Stimulated activated CD8-positive, alpha-beta memory T cell treated with anti-CD3 and anti-CD28 coated beads, Interleukin-7, amount 100 ng/mL, for 1 hour (primary cell): ENCODE measurements around the gene FAM120AOS.

Experiments used
- DNase-seq, 2 donors: peaks; one replicate each; pipeline ENCODE4 v3.0.0-alpha.2; 2020; ENCODE audit warnings: low read depth in 2 of 2

FAM120AOS gene

DNA sequence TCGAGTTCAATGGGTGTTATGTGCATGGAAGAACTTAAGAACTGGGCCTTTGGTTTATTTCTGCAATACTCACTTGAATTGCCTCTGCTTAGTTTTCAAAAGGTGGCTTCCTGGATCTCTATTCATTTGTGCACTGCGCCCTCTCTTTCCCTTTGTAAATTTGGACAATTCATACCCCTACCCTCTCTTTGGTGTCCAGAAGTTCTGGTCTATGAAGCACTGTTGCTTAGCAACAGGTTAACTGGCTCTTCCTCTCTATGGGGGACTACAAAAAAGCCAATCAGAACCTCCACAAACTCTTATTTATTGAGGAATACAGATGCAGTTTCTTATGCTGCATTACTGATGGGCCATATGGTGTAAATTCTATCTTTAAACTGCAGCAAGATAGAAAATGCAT lies 15.4 kb downstream of the FAM120AOS start:
- DNase-seq = no peak

- DNase-seq = no peak
Observed at GRCh38 chr9:93436655-93437407, 16.6 kb downstream of the FAM120AOS start.

- DNase-seq = no peak
Observed at GRCh38 chr9:93436218-93436617, 17.2 kb downstream of the FAM120AOS start.

DNA sequence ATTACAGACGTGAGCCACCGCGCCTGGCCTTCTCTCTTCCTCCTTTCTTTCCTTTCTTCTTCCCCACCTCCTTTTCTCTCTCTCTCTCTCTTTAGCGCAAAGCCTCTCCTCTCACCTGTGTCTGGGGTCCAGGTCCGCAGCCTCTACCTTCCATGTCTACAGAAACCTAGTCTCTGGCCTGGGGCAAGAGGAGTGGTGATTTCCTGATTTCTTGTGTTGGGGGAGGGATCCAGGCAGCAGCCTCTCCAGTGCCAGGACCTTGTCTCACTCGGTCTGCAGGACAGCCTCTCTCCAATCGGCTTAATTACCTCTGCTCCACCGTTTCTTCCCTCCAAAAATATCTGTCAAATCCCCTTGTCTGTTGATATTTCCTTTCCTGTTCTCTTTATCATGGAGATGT lies 18.0 kb downstream of the FAM120AOS start:
- no peak for DNase-seq

- no peak for DNase-seq
Observed at GRCh38 chr9:93434056-93434455, 19.3 kb downstream of the FAM120AOS start.

GRCh38 chr9:93432964-93433363 lies 20.4 kb downstream of the FAM120AOS start:
- no peak for DNase-seq

GRCh38 chr9:93431539-93432105 lies 21.8 kb downstream of the FAM120AOS start:
- DNase-seq = no peak

DNA sequence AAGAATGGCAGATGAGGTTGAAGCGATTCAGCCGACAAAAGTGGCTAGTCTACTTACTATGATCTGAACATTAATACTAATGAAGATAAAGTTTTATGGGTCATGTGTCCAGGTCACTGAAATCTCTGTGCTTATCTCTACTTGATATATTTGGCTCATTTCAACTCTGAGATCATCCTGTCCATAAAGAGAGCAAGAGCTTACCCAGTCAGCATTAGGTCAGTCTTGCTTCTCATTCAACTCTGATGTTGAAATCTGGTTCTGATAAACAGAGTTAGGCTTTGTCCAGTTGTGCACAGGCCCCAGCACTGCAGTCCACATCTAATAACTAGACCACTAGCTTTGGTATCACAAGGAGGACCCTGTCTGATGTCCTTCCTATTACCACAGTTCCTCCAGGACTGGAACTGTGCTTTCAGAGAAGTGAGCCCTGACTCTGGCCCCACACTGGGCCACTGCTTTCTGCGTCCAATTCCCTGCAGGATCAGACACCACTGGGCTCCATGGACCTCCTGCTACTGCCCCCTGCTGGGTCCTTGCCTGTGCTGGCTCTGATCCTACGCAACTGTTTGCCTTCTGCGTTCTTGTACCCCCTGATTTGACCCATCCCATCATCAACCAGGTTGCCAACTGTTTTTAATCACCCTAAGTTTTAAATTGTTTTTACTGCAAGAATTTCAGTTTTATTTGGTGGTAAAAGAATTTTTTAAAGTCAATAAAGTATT lies 25.6 kb downstream of the FAM120AOS start:
- DNase-seq = no peak

DNA sequence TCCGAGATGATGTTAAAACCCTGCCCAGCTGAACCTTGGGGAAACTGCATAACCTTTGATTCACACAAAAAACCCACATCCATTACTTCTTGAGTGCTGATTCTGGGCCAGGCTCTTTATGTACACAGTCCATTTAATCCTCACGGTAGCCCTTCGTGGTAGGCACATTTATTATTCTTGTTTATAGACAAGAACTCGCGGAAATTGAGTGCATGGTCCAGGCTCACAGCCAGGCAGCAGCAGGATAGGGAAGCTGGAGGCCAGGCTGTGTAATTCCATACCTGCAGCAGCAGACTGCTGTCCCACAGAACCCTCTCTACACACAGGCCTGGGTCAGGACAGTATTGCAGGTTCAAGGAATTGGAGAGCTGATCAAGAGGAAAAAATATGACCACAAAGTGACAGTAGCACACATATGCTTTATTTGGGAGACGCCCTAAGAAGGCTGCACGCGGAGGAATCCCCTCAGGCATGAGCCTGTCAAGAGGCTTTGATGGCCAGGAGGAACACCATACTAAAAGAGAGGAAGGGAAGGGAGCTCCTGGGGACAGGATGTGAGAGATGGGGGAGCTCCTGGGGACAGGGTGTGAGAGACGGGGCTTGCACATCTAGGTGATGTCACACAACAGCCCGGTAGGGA lies 30.3 kb downstream of the FAM120AOS start:
- DNase-seq = no peak

DNA sequence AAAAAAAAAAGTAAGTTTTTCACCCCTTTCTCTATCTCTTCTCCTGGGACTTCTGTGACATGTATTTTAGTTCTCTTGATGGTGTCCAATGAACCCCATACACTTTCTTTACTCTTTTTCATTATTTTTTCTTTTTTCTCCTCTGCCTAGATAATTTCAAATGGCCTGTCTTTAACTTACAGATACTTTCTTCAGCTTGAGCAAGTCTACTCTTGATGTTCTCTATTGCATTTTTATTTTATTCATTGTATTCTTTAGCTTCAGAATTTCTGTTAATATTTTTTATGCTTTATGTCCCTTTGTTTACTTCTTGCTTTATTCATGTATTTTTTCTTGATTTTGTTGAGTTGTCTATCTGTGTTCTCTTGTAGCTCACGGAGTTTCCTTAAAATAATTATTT lies 34.4 kb downstream of the FAM120AOS start:
- DNase-seq = no peak

DNA sequence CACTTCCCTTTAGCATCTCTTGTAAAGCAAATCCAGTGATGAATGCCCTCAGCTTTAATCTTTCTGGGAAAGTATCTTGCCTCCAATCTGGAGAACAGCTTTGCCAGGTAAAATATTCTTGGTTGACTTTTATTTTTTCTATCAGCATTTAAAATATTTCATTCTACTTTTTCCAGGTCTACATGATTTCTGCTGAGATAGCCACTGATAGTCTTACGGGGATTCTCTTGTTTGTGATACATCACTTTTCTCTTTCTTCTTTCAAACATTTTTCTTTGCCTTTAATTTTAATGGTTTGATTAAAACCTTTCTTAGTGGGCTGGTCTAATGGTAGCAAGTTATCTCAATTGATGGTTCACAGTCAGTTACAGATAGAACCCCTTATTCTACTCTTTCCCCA lies 35.8 kb downstream of the FAM120AOS start:
- DNase-seq = no peak

GRCh38 chr9:93416530-93417235 lies 36.7 kb downstream of the FAM120AOS start:
- DNase-seq = no peak

- no peak for DNase-seq
Observed at GRCh38 chr9:93415176-93415690, 38.1 kb downstream of the FAM120AOS start.

GRCh38 chr9:93413530-93413929 lies 39.9 kb downstream of the FAM120AOS start:
- DNase-seq = no peak

DNA sequence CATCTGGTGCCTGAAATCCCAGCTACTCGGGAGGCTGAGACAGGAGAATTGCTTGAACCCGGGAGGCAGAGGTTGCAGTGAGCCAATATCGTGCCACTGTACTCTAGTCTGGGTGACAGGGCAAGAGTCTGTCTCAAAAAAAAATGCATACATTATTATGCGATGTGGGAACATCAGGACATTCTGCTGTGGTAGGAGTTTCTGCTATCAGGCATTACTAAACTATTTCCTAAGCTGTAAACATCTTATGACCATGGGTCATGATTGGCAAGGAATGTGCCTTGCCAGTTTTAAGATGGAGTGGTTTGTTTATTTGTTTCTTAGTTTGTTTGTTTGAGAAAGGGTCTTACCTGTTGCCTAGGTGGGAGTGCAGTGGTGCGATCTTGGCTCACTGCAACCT lies 47.0 kb downstream of the FAM120AOS start:
- DNase-seq = no peak

- DNase-seq = no peak
Observed at GRCh38 chr9:93398471-93398870, 54.9 kb downstream of the FAM120AOS start.

- DNase-seq = no peak
Observed at GRCh38 chr9:93397661-93398373, 55.6 kb downstream of the FAM120AOS start.
